Neural progenitor cell (in vitro differentiated cells): ENCODE results near the gene CPEB1.

Experiments used
- CTCF ChIP-seq: fragments of 200-600 bp; sonication (generic); IDR thresholded peaks from 2 replicates; pipeline ENCODE4 v1.5.1; 2017; ENCODE audit warnings: antibody characterized with exemption, mild to moderate bottlenecking
- EZH2 ChIP-seq: fragments of 200-600 bp; sonication (generic); IDR thresholded peaks from 2 replicates; pipeline ENCODE4 v1.6.1; 2017; ENCODE audit warnings: antibody characterized with exemption, mild to moderate bottlenecking, moderate library complexity

DNA sequence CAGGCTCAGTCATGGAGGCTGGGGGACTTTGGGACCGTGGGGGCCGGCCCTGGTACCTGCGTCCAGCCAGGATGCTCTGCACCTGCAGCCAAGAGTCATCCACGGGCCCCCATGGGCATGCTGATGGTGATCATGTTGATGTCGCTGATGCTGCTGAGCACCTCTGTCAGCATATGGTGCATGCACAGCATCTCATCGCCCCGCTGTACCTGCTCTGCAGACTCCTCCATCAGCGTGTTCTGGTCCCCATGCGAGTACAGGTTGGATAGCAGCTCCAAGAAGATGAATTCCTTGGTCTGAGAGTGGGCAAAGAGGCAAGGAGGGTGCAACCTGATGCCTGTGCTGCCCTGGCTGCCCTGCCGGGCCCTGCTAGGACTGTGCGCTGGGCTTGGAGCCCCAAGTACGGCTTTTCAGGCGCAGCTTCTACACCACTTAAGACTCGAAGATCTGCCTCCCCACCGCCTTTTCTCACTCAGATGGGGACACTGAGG lies 114.1 kb downstream of the CPEB1 start:
- TF ChIP-seq EZH2 (no peak), CTCF (no peak)
